SK-N-SH treated with all-trans-retinoic acid at 6 μM for 48 hours (cell line): ENCODE results near the gene VASN.

Experiments used
- ARNTL ChIP-seq: fragments of 450-650 bp; formaldehyde crosslinking; IDR thresholded peaks from 2 replicates; pipeline ENCODE4 v1.5.0; 2020; ENCODE audit warnings: low read depth, mild to moderate bottlenecking, moderate library complexity, borderline replicate concordance
- ISL1 ChIP-seq: fragments of 250-450 bp; sonication (Bioruptor Pico); IDR thresholded peaks from 2 replicates; pipeline ENCODE4 v2.1.2; 2022; ENCODE audit warnings: mild to moderate bottlenecking, moderate library complexity
- RARB ChIP-seq: fragments of 250-450 bp; sonication (Bioruptor Pico); IDR thresholded peaks from 2 replicates; pipeline ENCODE4 v1.8.0; 2021; ENCODE audit warnings: mild to moderate bottlenecking, moderate library complexity
- SNAI2 ChIP-seq: fragments of 250-450 bp; sonication (Bioruptor Pico); IDR thresholded peaks from 2 replicates; pipeline ENCODE4 v1.5.0; 2020; ENCODE audit warnings: mild to moderate bottlenecking, moderate library complexity
- TOX ChIP-seq: fragments of 250-450 bp; sonication (Bioruptor Pico); IDR thresholded peaks from 2 replicates; pipeline ENCODE4 v1.8.0; 2021; ENCODE audit warnings: mild to moderate bottlenecking, moderate library complexity, borderline replicate concordance
- ZFP3 ChIP-seq: fragments of 250-450 bp; sonication (Bioruptor Pico); IDR thresholded peaks from 2 replicates; pipeline ENCODE4 v1.5.0; 2020; ENCODE audit warnings: mild to moderate bottlenecking, moderate library complexity
- ZNF70 ChIP-seq: fragments of 450-650 bp; formaldehyde crosslinking; IDR thresholded peaks from 2 replicates; pipeline ENCODE4 v1.5.0; 2020; ENCODE audit warnings: mild to moderate bottlenecking, moderate library complexity

DNA sequence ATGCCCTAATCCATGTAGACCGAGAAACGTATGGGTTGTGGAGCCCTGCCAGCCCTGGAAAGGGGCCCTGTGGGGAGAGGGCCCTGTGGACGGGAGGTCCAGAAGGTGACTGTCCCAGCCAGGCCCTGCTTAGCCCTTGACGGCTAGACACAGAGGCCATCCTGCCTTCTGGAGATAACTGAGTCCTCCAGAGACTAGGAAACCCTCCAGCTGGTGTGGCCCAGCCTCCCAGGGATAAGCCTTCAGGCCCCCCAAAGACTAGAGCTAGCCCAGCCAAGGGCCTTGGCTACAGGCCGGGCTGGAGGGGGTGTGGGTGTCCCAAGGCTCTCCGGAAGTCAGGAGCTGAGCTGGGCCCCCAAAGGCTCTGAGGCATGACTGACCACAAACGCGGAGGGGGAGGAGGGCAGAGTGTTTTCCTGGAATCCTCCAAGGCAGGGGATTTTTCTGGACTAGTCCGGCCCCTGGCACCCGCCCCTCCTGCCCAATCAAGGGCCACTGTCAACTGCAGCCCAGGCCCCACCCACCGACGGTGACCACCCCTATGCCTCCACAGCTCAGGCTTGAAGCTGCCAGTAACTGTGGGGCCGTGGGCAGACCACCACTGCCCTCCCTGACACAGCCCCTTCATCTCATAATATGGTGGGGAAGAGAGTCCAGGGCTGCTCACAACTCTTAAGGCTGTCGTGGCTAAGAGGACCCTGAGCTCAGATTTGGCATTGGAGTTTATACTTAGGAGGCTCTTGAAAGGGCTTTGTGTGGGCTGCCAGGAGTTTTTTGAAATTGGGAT lies 885 bp upstream of the VASN start:
- TF ChIP-seq ISL1 (CRISPR knock-in tag) (no peak), ZFP3 (CRISPR knock-in tag) (no peak), TOX (CRISPR knock-in tag) (no peak), ZNF70 (CRISPR knock-in tag) (no peak), ARNTL (CRISPR knock-in tag) (no peak), RARB (CRISPR knock-in tag) (no peak), SNAI2 (CRISPR knock-in tag) (no peak)
